ENCODE data around the gene DGKZ.

DGKZ gene

DNA sequence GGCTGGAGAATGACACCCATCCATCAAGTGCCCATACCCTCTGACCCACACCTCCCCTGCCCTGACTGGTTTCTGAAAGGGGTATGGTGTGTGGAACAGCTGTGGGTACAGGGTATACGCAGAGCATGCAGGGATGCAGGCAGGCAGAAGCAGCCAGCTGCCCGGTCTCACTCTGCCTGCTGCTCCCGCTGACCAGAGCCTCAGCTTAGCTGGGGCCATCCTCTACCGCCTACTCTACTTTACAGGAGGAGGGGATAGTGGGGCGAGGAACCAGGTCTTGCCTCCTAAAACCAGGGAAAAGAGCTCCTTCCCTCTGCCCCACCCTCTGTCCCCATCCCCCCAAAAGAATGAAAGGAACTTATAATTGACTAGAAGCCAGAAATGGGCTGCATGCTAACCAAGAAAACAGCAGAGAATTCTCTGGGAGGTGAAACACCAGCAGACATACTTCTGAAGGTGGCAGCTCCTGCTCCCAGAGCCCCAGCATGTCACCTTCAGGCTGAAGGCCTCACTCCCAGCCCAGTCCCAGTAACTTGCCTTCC is 57.3 kb downstream of the DGKZ start:
- DNase-seq (ENCODE audit: low read depth): no peak
- H3K4me3 ChIP-seq (ENCODE audit: low read depth, low read length): no peak overlapping the region
- no peak for TF ChIP-seq POLR2A (IDR thresholded peaks at IDR 0.05; ENCODE audit: extremely low read depth, insufficient read length)
- TF ChIP-seq MAX (IDR thresholded peaks at IDR 0.05; ENCODE audit: low read depth, low read length): no peak
- no peak for TF ChIP-seq CTCF (IDR thresholded peaks at IDR 0.05; ENCODE audit: low read depth, low read length)
- no peak for TF ChIP-seq MYC (IDR thresholded peaks at IDR 0.05; ENCODE audit: low read depth, low read length)

DNA sequence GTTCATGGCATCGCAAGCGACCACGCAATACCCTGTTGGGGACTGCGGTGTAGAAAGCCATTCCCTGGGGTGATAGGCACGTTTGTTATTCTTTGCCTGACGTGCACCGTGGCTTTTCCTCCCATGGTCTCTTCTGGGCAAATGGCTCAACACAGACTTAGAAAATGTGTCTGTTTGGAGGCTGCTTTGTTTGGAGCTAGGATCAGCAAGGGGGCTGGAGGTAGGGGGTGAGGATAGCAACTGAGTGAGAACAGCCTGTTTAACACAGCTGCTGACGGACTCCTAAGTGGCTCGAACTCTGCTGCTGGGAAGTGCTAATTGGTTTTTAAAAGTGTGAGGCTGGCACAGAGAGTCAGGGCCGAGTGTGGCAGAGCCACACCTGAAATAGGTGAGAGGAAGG is 60.4 kb downstream of the DGKZ start:
- no peak for DNase-seq (ENCODE audit: low read depth)
- no peak for TF ChIP-seq CTCF (IDR thresholded peaks at IDR 0.05; ENCODE audit: low read depth, low read length)
- no peak for TF ChIP-seq POLR2A (IDR thresholded peaks at IDR 0.05; ENCODE audit: extremely low read depth, insufficient read length)
- no peak for TF ChIP-seq MAX (IDR thresholded peaks at IDR 0.05; ENCODE audit: low read depth, low read length)
- no peak for TF ChIP-seq MYC (IDR thresholded peaks at IDR 0.05; ENCODE audit: low read depth, low read length)
- no peak overlapping the region for H3K4me3 ChIP-seq (ENCODE audit: low read depth, low read length)

GRCh38 chr11:46408407-46408986 is 61.2 kb downstream of the DGKZ start:
- no peak for TF ChIP-seq POLR2A (IDR thresholded peaks at IDR 0.05; ENCODE audit: extremely low read depth, insufficient read length)
- TF ChIP-seq MYC (IDR thresholded peaks at IDR 0.05; ENCODE audit: low read depth, low read length): no peak
- TF ChIP-seq CTCF (IDR thresholded peaks at IDR 0.05; ENCODE audit: low read depth, low read length): no peak
- TF ChIP-seq MAX (IDR thresholded peaks at IDR 0.05; ENCODE audit: low read depth, low read length): no peak
- DNase-seq (ENCODE audit: low read depth): no peak

DNA sequence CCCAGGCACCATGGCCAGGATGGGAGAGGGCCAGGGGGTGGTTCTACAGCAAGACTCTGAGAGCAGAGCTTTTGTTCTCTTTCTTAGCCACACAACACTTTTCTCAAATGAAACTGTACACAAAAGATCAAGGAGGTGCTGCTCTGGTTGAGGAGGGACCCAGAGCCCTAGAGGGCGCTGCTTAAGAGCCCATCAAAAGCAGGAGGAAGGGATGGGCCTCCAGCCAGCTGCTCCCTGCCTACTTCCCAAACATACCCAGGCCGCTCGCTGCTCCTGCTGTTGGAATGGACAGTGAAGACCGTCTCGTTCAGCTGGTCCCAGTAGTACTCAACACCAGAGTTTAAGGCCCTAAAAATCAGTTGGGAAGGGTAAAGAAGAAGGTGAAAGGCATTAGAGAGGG is 62.8 kb downstream of the DGKZ start:
- H3K4me3 ChIP-seq (ENCODE audit: low read depth, low read length): no peak overlapping the region
- no peak for TF ChIP-seq POLR2A (IDR thresholded peaks at IDR 0.05; ENCODE audit: extremely low read depth, insufficient read length)
- no peak for TF ChIP-seq MYC (IDR thresholded peaks at IDR 0.05; ENCODE audit: low read depth, low read length)
- TF ChIP-seq CTCF (IDR thresholded peaks at IDR 0.05; ENCODE audit: low read depth, low read length): peak; percentile 20
- TF ChIP-seq MAX (IDR thresholded peaks at IDR 0.05; ENCODE audit: low read depth, low read length): no peak
- DNase-seq (ENCODE audit: low read depth): no peak

More at GRCh38 chr11:46408407-46408986, 61.2 kb downstream of the DGKZ start:
- H3K4me3 ChIP-seq (ENCODE audit: low read depth, low read length): no peak overlapping the region

GRCh38 chr11:46413760-46414465 is 66.7 kb downstream of the DGKZ start:
- TF ChIP-seq MAX (IDR thresholded peaks at IDR 0.05; ENCODE audit: low read depth, low read length) (no peak), POLR2A (IDR thresholded peaks at IDR 0.05; ENCODE audit: extremely low read depth, insufficient read length) (no peak), MYC (IDR thresholded peaks at IDR 0.05; ENCODE audit: low read depth, low read length) (no peak), CTCF (IDR thresholded peaks at IDR 0.05; ENCODE audit: low read depth, low read length) (no peak)
- H3K4me3 ChIP-seq (ENCODE audit: low read depth, low read length): no peak overlapping the region
- no peak for DNase-seq (ENCODE audit: low read depth)
